WTC11 (cell line): ENCODE measurements around the gene CPB1. TPM values are rescaled to one million over a fixed set of nuclear protein-coding genes. Genes with fewer than 3 reads are reported as not detected.

Source experiments
- ATAC-seq: fragments of 200-7000 bp; cut with Tn5 transposase; 2 replicates; pipeline ENCODE4 v1.10.0; 2021; ENCODE audit warnings: mild to moderate bottlenecking, moderate library complexity
- CTCF ChIA-PET: fragments of 300-600 bp; sonication (Branson Sonifier 250); formaldehyde crosslinking; loops from one replicate; lab custom pipeline; 2021; ENCODE audit warnings: antibody characterized with exemption; lab: Charles Lee
- POLR2A ChIA-PET: fragments of 350-600 bp; sonication (Branson Sonifier 250); formaldehyde crosslinking; loops from one replicate; lab custom pipeline; 2021; ENCODE audit warnings: antibody characterized with exemption; lab: Charles Lee
- DNase-seq: peaks from one replicate; pipeline ENCODE4 v3.0.0; 2021; ENCODE audit warnings: low spot score
- H3K27ac Mint-ChIP-seq: 2 replicates; pipeline ENCODE4 v1.8.0; 2021; ENCODE audit warnings: mixed read lengths
- H3K27me3 Mint-ChIP-seq: 2 replicates; pipeline ENCODE4 v1.8.0; 2021; ENCODE audit warnings: low read depth, mild to moderate bottlenecking, moderate library complexity, mixed read lengths
- H3K36me3 Mint-ChIP-seq: 2 replicates; pipeline ENCODE4 v1.8.0; 2021; ENCODE audit warnings: mixed read lengths
- H3K4me1 Mint-ChIP-seq: 2 replicates; pipeline ENCODE4 v1.8.0; 2022; ENCODE audit warnings: mixed read lengths
- H3K4me3 Mint-ChIP-seq: 2 replicates; pipeline ENCODE4 v1.8.0; 2021; ENCODE audit warnings: mild to moderate bottlenecking, moderate library complexity, mixed read lengths
- H3K9me3 Mint-ChIP-seq: 2 replicates; pipeline ENCODE4 v1.8.0; 2021; ENCODE audit warnings: mixed read lengths
- ATF6 ChIP-seq: sonication (generic); formaldehyde crosslinking; IDR thresholded peaks from 2 replicates; pipeline ENCODE4 v1.8.1; 2023; ENCODE audit warnings: mild to moderate bottlenecking, missing genetic modification reagents
- ELF4 ChIP-seq: sonication (generic); formaldehyde crosslinking; IDR thresholded peaks from 2 replicates; pipeline ENCODE4 v1.8.1; 2022; ENCODE audit warnings: low read depth, mild to moderate bottlenecking, moderate library complexity, missing genetic modification reagents
- FOXK1 ChIP-seq: sonication (generic); formaldehyde crosslinking; IDR thresholded peaks from 2 replicates; pipeline ENCODE4 v1.8.0; 2022; ENCODE audit warnings: mild to moderate bottlenecking, moderate library complexity, missing genetic modification reagents
- GTF2I ChIP-seq: fragments of 250-450 bp; sonication (Bioruptor Pico); conservative IDR thresholded peaks from 2 replicates; pipeline ENCODE4 v1.4.0; 2021; ENCODE audit warnings: mild to moderate bottlenecking
- IRF1 ChIP-seq: sonication (generic); formaldehyde crosslinking; IDR thresholded peaks from 2 replicates; pipeline ENCODE4 v1.8.0; 2023; ENCODE audit warnings: missing genetic modification reagents
- MAX ChIP-seq: sonication (generic); formaldehyde crosslinking; IDR thresholded peaks from 2 replicates; pipeline ENCODE4 v1.8.0; 2022; ENCODE audit warnings: mild to moderate bottlenecking, missing genetic modification reagents
- MLX ChIP-seq: sonication (generic); formaldehyde crosslinking; IDR thresholded peaks from 2 replicates; pipeline ENCODE4 v1.8.1; 2023; ENCODE audit warnings: mild to moderate bottlenecking, missing genetic modification reagents, moderate library complexity
- PRDM15 ChIP-seq: sonication (generic); formaldehyde crosslinking; IDR thresholded peaks from 2 replicates; pipeline ENCODE4 v1.8.0; 2022; ENCODE audit warnings: missing genetic modification reagents
- SMAD3 ChIP-seq: sonication (generic); formaldehyde crosslinking; IDR thresholded peaks from 2 replicates; pipeline ENCODE4 v1.8.0; 2022; ENCODE audit warnings: missing genetic modification reagents, mild to moderate bottlenecking, borderline replicate concordance
- TEAD4 ChIP-seq: sonication (generic); formaldehyde crosslinking; IDR thresholded peaks from 2 replicates; pipeline ENCODE4 v1.8.0; 2022; ENCODE audit warnings: mild to moderate bottlenecking, missing genetic modification reagents
- ZNF396 ChIP-seq: fragments of 250-450 bp; sonication (Bioruptor Pico); IDR thresholded peaks from 2 replicates; pipeline ENCODE4 v1.8.0; 2021; ENCODE audit warnings: mild to moderate bottlenecking, moderate library complexity, borderline replicate concordance
- ZNF423 ChIP-seq: fragments of 250-450 bp; sonication (Bioruptor Pico); IDR thresholded peaks from 2 replicates; pipeline ENCODE4 v2.1.2; 2022; ENCODE audit warnings: mild to moderate bottlenecking, moderate library complexity
- total RNA-seq: library from RNA; stranded (reverse); gene quantifications from 3 replicates; pipeline ENCODE4 v1.2.3, GENCODE V29; 2021
- TF ChIP-seq, protein P1 (sequence below): fragments of 250-450 bp; sonication (Bioruptor Pico); IDR thresholded peaks from 2 replicates; pipeline ENCODE4 v2.1.2; 2022; ENCODE audit warnings: mild to moderate bottlenecking, moderate library complexity
- TF ChIP-seq, protein P2 (sequence below): sonication (generic); formaldehyde crosslinking; IDR thresholded peaks from 2 replicates; pipeline ENCODE4 v1.8.1; 2023; ENCODE audit warnings: mild to moderate bottlenecking, missing genetic modification reagents, borderline replicate concordance
- TF ChIP-seq, protein P3 (sequence below): fragments of 250-450 bp; sonication (Bioruptor Pico); IDR thresholded peaks from 2 replicates; pipeline ENCODE4 v1.9.0; 2021; ENCODE audit warnings: mild to moderate bottlenecking

The CPB1 gene
- total RNA-seq, 1 experiment from 2014 or later, result 5.0 TPM

DNA sequence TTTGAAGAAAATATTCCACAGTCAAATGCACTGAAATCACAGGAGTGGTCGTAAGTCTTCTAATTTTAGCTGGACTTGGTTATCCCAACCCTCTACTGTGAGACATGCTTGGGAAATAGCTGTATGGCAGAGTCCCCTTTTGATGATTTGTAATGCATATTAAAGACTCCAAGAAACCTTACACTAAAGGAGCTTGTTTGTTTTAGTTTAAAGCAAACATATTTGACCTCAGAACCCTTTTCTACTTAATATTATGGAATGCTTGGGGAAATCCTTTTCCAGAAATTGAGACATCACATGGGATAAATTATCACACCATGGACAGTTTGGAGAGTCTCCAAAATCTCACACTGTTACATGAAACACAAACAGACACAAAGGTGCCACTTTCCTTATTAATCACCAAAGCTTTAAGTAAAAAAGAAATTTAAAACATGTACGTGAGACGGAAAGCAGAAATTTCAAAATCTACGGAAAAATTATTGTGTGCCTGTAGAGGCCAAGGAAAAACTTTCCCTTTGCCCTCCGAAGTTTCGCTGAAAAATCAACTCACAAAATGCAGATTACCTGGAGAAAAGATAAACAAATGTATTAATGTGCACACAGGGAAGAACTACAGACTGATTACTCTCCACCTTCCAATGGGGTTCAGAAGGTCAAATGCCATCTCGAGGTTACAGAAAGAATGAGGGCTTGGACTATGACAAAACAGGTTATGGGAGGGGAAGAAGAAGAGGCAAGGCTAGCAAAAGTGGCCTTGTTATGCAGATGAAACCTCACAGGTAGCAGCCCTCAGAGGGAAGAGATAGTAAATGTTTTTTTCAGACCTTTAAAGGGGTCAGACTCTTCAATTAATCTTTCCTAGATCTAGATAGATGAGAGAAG lies 7.0 kb upstream of the CPB1 start (continued):
- TF ChIP-seq PRDM15, result no peak
- TF ChIP-seq ATF6 (CRISPR knock-in tag), result no peak
- no peak for TF ChIP-seq MAX (CRISPR knock-in tag)

GRCh38 chr3:148823026-148823425 lies 4.6 kb upstream of the CPB1 start:
- CTCF ChIA-PET, result interaction anchor here (0.6 kb wide), 1 partner anchor 132 kb away, joined by 4 read pairs; no protein-coding TSS in a partner anchor
- H3K36me3 Mint-ChIP-seq, result peaks cover 3% of the 10 kb centered on the region; the same call in 1 of the 2 replicates
- H3K27ac Mint-ChIP-seq, result no peak overlapping the region
- POLR2A ChIA-PET, result no interaction called here
- peaks cover 25% of the 10 kb centered on the region for H3K4me1 Mint-ChIP-seq
- ATAC-seq, result no peak
- H3K9me3 Mint-ChIP-seq, result peaks cover 7% of the 10 kb centered on the region; the same call in 1 of the 2 replicates
- H3K4me3 Mint-ChIP-seq, result no peak overlapping the region
- no peaks in the 10 kb centered on the region; the same call in 1 of the 2 replicates for H3K27me3 Mint-ChIP-seq
- no peak for DNase-seq
- TF ChIP-seq ZNF396 (CRISPR knock-in tag) (no peak), SMAD3 (CRISPR knock-in tag) (no peak), GTF2I (no peak), ELF4 (no peak), MAX (CRISPR knock-in tag) (no peak), TEAD4 (CRISPR knock-in tag) (no peak), FOXK1 (no peak), MLX (CRISPR knock-in tag) (no peak), IRF1 (CRISPR knock-in tag) (no peak), ZNF423 (CRISPR knock-in tag) (no peak)
- TF ChIP-seq, protein P1, sequence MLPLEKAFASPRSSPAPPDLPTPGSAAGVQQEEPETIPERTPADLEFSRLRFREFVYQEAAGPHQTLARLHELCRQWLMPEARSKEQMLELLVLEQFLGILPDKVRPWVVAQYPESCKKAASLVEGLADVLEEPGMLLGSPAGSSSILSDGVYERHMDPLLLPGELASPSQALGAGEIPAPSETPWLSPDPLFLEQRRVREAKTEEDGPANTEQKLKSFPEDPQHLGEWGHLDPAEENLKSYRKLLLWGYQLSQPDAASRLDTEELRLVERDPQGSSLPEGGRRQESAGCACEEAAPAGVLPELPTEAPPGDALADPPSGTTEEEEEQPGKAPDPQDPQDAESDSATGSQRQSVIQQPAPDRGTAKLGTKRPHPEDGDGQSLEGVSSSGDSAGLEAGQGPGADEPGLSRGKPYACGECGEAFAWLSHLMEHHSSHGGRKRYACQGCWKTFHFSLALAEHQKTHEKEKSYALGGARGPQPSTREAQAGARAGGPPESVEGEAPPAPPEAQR (CRISPR knock-in tag), result no peak
- TF ChIP-seq, protein P2, sequence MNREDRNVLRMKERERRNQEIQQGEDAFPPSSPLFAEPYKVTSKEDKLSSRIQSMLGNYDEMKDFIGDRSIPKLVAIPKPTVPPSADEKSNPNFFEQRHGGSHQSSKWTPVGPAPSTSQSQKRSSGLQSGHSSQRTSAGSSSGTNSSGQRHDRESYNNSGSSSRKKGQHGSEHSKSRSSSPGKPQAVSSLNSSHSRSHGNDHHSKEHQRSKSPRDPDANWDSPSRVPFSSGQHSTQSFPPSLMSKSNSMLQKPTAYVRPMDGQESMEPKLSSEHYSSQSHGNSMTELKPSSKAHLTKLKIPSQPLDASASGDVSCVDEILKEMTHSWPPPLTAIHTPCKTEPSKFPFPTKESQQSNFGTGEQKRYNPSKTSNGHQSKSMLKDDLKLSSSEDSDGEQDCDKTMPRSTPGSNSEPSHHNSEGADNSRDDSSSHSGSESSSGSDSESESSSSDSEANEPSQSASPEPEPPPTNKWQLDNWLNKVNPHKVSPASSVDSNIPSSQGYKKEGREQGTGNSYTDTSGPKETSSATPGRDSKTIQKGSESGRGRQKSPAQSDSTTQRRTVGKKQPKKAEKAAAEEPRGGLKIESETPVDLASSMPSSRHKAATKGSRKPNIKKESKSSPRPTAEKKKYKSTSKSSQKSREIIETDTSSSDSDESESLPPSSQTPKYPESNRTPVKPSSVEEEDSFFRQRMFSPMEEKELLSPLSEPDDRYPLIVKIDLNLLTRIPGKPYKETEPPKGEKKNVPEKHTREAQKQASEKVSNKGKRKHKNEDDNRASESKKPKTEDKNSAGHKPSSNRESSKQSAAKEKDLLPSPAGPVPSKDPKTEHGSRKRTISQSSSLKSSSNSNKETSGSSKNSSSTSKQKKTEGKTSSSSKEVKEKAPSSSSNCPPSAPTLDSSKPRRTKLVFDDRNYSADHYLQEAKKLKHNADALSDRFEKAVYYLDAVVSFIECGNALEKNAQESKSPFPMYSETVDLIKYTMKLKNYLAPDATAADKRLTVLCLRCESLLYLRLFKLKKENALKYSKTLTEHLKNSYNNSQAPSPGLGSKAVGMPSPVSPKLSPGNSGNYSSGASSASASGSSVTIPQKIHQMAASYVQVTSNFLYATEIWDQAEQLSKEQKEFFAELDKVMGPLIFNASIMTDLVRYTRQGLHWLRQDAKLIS (CRISPR knock-in tag), result no peak
- TF ChIP-seq, protein P3, sequence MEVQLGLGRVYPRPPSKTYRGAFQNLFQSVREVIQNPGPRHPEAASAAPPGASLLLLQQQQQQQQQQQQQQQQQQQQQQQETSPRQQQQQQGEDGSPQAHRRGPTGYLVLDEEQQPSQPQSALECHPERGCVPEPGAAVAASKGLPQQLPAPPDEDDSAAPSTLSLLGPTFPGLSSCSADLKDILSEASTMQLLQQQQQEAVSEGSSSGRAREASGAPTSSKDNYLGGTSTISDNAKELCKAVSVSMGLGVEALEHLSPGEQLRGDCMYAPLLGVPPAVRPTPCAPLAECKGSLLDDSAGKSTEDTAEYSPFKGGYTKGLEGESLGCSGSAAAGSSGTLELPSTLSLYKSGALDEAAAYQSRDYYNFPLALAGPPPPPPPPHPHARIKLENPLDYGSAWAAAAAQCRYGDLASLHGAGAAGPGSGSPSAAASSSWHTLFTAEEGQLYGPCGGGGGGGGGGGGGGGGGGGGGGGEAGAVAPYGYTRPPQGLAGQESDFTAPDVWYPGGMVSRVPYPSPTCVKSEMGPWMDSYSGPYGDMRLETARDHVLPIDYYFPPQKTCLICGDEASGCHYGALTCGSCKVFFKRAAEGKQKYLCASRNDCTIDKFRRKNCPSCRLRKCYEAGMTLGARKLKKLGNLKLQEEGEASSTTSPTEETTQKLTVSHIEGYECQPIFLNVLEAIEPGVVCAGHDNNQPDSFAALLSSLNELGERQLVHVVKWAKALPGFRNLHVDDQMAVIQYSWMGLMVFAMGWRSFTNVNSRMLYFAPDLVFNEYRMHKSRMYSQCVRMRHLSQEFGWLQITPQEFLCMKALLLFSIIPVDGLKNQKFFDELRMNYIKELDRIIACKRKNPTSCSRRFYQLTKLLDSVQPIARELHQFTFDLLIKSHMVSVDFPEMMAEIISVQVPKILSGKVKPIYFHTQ (CRISPR knock-in tag), result no peak
